Transverse colon (tissue), 4 donors: ENCODE results near the gene MAGI2.

Experiments used
- EP300 ChIP-seq: sonication (generic); formaldehyde crosslinking; IDR thresholded peaks from one replicate; pipeline ENCODE4 v1.6.1; 2017; ENCODE audit warnings: antibody characterized with exemption, low read depth
- POLR2A ChIP-seq: fragments of 450-650 bp; IDR thresholded peaks from one replicate; pipeline ENCODE4 v1.6.1; 2016; ENCODE audit warnings: antibody characterized with exemption, mild to moderate bottlenecking, moderate library complexity
- POLR2AphosphoS5 ChIP-seq, 3 donors: sonication (generic); formaldehyde crosslinking; IDR thresholded peaks; one replicate each; pipeline ENCODE4 v1.6.1; 2016; ENCODE audit warnings: antibody characterized with exemption in 3 of 3
- TF ChIP-seq, protein P1 (sequence below), 5 experiments: fragments of 200-600 bp in 3 of 5; fragments of 450-650 bp in 2 of 5; sonication (generic) in 3 of 5; IDR thresholded peaks; 1 replicate in 2 of 5; 2 replicates in 3 of 5; pipeline ENCODE4 v1.5.1; 2016 to 2017; ENCODE audit warnings: antibody characterized with exemption in 5 of 5, inconsistent platforms in 3 of 5, mild to moderate bottlenecking in 2 of 5, moderate library complexity in 1 of 5

- TF ChIP-seq POLR2AphosphoS5 (IDR thresholded peaks at IDR 0.05) = no peak
- no peak for TF ChIP-seq POLR2A
- TF ChIP-seq, protein P1, sequence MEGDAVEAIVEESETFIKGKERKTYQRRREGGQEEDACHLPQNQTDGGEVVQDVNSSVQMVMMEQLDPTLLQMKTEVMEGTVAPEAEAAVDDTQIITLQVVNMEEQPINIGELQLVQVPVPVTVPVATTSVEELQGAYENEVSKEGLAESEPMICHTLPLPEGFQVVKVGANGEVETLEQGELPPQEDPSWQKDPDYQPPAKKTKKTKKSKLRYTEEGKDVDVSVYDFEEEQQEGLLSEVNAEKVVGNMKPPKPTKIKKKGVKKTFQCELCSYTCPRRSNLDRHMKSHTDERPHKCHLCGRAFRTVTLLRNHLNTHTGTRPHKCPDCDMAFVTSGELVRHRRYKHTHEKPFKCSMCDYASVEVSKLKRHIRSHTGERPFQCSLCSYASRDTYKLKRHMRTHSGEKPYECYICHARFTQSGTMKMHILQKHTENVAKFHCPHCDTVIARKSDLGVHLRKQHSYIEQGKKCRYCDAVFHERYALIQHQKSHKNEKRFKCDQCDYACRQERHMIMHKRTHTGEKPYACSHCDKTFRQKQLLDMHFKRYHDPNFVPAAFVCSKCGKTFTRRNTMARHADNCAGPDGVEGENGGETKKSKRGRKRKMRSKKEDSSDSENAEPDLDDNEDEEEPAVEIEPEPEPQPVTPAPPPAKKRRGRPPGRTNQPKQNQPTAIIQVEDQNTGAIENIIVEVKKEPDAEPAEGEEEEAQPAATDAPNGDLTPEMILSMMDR (IDR thresholded peaks at IDR 0.05) = no peak
- no peak for TF ChIP-seq EP300
Measured at GRCh38 chr7:78055001-78055573, 1398.4 kb downstream of the MAGI2 start.
